ENCODE results near the gene BHLHE41. TPM values are rescaled to one million over a fixed set of nuclear protein-coding genes. Genes with fewer than 3 reads are reported as not detected.

The BHLHE41 gene
- total RNA-seq, 1 experiment from 2014 or later: 4.3 TPM

- H3K27me3 ChIP-seq (replicated peaks; ENCODE audit: insufficient read depth, low read depth, low read length, poor library complexity): no peaks in the 10 kb centered on the region
- no peak for TF ChIP-seq EZH2 (IDR thresholded peaks at IDR 0.05; ENCODE audit: borderline replicate concordance, low read depth, low read length, poor library complexity, severe bottlenecking)
- no peak for TF ChIP-seq CTCF (conservative IDR thresholded peaks at IDR 0.05; ENCODE audit: low read depth, low read length)
- DNase-seq (ENCODE audit: low spot score): no peak
- H3K27ac ChIP-seq (ENCODE audit: low read depth, low read length, poor library complexity, severe bottlenecking): no peak overlapping the region
- H3K4me3 ChIP-seq (ENCODE audit: low read depth, low read length, poor library complexity, severe bottlenecking): no peak overlapping the region
- H3K4me1 ChIP-seq (ENCODE audit: insufficient read depth, low read length, poor library complexity, severe bottlenecking): no peaks in the 10 kb centered on the region
- ChIA-PET CTCF (no interaction called here), POLR2A (ENCODE audit: low non-redundant PET) (no interaction called here)
- intact Hi-C loops (cut with micrococcal nuclease; ENCODE audit: unreplicated experiment): no loop called here
- no peaks in the 10 kb centered on the region for H3K9me3 ChIP-seq (ENCODE audit: low read depth, low read length, poor library complexity, severe bottlenecking)
- H3K36me3 ChIP-seq (ENCODE audit: insufficient read depth, low read length, poor library complexity, severe bottlenecking): no peaks in the 10 kb centered on the region
- no TSS peak for BruUV-seq (replicated peaks)
Observed at GRCh38 chr12:26143291-26143690, 18.5 kb upstream of the BHLHE41 start.

GRCh38 chr12:26138860-26139259 is 14.0 kb upstream of the BHLHE41 start:
- no TSS peak for BruUV-seq (replicated peaks)
- Histone ChIP-seq H3K27me3 (replicated peaks; ENCODE audit: insufficient read depth, low read depth, low read length, poor library complexity) (no peaks in the 10 kb centered on the region), H3K27ac (ENCODE audit: low read depth, low read length, poor library complexity, severe bottlenecking) (no peak overlapping the region), H3K36me3 (ENCODE audit: insufficient read depth, low read length, poor library complexity, severe bottlenecking) (no peaks in the 10 kb centered on the region), H3K4me1 (ENCODE audit: insufficient read depth, low read length, poor library complexity, severe bottlenecking) (no peaks in the 10 kb centered on the region), H3K9me3 (ENCODE audit: low read depth, low read length, poor library complexity, severe bottlenecking) (no peaks in the 10 kb centered on the region), H3K4me3 (ENCODE audit: low read depth, low read length, poor library complexity, severe bottlenecking) (no peak overlapping the region)
- TF ChIP-seq CTCF (conservative IDR thresholded peaks at IDR 0.05; ENCODE audit: low read depth, low read length): no peak
- no peak for TF ChIP-seq EZH2 (IDR thresholded peaks at IDR 0.05; ENCODE audit: borderline replicate concordance, low read depth, low read length, poor library complexity, severe bottlenecking)
- ChIA-PET POLR2A (ENCODE audit: low non-redundant PET) (no interaction called here), CTCF (no interaction called here)
- DNase-seq (ENCODE audit: low spot score): no peak
- intact Hi-C loops (cut with micrococcal nuclease; ENCODE audit: unreplicated experiment): no loop called here

GRCh38 chr12:26136688-26137087 is 11.9 kb upstream of the BHLHE41 start:
- H3K4me3 ChIP-seq (ENCODE audit: low read depth, low read length, poor library complexity, severe bottlenecking): no peak overlapping the region
- no peaks in the 10 kb centered on the region for H3K9me3 ChIP-seq (ENCODE audit: low read depth, low read length, poor library complexity, severe bottlenecking)
- peaks cover 5% of the 10 kb centered on the region for H3K27me3 ChIP-seq (replicated peaks; ENCODE audit: insufficient read depth, low read depth, low read length, poor library complexity)
- DNase-seq (ENCODE audit: low spot score): no peak
- no peaks in the 10 kb centered on the region for H3K4me1 ChIP-seq (ENCODE audit: insufficient read depth, low read length, poor library complexity, severe bottlenecking)
- ChIA-PET CTCF (no interaction called here), POLR2A (ENCODE audit: low non-redundant PET) (no interaction called here)
- H3K27ac ChIP-seq (ENCODE audit: low read depth, low read length, poor library complexity, severe bottlenecking): no peak overlapping the region
- TF ChIP-seq EZH2 (IDR thresholded peaks at IDR 0.05; ENCODE audit: borderline replicate concordance, low read depth, low read length, poor library complexity, severe bottlenecking) (no peak), CTCF (conservative IDR thresholded peaks at IDR 0.05; ENCODE audit: low read depth, low read length) (no peak)
- BruUV-seq (replicated peaks): no TSS peak
- H3K36me3 ChIP-seq (ENCODE audit: insufficient read depth, low read length, poor library complexity, severe bottlenecking): no peaks in the 10 kb centered on the region
- intact Hi-C loops (cut with micrococcal nuclease; ENCODE audit: unreplicated experiment): no loop called here

Measured in A673 (cell line).